ENCODE measurements around the gene SPN.
"Not testable (repeated sequence)": the region's sequence is repeated elsewhere in the genome, so short reads cannot be mapped to it uniquely, and the experiment has no call there.

DNA sequence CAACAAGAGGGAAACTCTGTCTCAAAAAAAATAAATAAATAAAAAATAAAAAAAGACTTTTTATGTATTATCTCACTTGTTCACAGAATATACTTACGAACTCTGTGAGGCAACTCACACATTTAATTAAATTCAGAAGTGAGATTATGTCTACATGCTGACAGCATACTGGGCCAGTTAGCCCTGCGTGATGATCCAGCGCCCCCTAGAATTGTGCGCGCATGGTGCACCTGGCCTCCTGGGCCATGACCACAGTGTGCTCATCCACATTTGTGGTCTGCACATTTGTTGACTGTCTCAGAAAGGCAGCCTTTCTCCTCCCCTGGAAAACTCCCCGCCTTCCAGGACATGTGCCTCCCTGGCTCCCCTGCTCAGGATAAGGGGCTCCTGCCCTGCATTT is 42.5 kb upstream of the SPN start:
- TF ChIP-seq, protein P1, sequence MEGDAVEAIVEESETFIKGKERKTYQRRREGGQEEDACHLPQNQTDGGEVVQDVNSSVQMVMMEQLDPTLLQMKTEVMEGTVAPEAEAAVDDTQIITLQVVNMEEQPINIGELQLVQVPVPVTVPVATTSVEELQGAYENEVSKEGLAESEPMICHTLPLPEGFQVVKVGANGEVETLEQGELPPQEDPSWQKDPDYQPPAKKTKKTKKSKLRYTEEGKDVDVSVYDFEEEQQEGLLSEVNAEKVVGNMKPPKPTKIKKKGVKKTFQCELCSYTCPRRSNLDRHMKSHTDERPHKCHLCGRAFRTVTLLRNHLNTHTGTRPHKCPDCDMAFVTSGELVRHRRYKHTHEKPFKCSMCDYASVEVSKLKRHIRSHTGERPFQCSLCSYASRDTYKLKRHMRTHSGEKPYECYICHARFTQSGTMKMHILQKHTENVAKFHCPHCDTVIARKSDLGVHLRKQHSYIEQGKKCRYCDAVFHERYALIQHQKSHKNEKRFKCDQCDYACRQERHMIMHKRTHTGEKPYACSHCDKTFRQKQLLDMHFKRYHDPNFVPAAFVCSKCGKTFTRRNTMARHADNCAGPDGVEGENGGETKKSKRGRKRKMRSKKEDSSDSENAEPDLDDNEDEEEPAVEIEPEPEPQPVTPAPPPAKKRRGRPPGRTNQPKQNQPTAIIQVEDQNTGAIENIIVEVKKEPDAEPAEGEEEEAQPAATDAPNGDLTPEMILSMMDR (IDR thresholded peaks at IDR 0.05), result peak in 1 of 6 experiments; percentile 8
- not testable (repeated sequence) for TF ChIP-seq POLR2A (IDR thresholded peaks at IDR 0.05)

Measured in adrenal gland (tissue), 5 donors.